GM18873 (cell line): Measurements from ENCODE around the gene UBASH3B.

Source experiments
- ATAC-seq: cut with Tn5 transposase; IDR thresholded peaks from one replicate; pipeline ENCODE4 v1.9.1; 2021; ENCODE audit warnings: mild to moderate bottlenecking, moderate library complexity, moderate number of reproducible peaks; ENCODE audit not compliant: unreplicated experiment, low FRiP score

UBASH3B gene

DNA sequence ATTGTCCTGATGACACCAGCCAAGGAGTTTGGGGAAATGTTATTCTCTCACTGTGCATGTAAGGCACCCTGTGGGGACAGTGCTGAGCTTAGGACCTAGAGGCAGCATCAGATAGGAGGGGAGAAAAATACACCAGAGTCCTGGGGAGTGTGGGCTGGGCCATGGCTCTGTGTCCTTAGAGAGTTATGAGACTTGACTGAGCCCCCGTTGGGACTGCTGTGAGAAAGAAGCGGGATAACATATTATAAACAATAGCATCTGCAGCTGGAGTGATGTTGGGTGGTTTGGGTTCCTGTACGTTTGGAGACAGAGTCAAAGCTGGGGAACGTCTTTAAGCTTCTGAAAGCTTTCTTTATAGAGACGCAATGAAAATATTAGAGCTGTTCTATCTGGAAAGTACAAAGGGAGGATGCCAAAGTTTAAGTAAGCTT is 91.8 kb downstream of the UBASH3B start:
- no peak for ATAC-seq

GRCh38 chr11:122749005-122749687 is 93.6 kb downstream of the UBASH3B start:
- peak; percentile 84 for ATAC-seq

- no peak for ATAC-seq
Observed at GRCh38 chr11:122750049-122750448, 94.5 kb downstream of the UBASH3B start.

GRCh38 chr11:122751292-122752070 is 96.0 kb downstream of the UBASH3B start:
- no peak for ATAC-seq

DNA sequence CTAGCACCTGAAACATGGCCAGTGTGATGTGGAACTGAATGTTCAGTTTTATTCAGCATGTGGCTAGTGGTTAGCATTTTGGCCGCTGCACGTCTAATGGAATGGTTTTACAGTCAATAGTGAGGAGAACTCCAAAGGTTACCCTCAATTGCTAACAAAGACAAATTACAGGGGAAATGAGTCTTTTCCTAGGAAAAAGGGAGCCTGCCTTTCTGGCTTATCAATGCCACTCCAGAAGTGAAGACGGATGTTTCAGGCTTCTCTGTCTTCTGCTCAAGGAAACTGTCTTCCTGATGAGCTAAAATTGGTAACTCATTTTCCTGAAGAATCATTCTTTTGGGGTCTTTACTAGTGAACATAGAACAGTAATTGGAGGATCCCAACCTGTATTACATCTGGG is 98.5 kb downstream of the UBASH3B start:
- no peak for ATAC-seq

DNA sequence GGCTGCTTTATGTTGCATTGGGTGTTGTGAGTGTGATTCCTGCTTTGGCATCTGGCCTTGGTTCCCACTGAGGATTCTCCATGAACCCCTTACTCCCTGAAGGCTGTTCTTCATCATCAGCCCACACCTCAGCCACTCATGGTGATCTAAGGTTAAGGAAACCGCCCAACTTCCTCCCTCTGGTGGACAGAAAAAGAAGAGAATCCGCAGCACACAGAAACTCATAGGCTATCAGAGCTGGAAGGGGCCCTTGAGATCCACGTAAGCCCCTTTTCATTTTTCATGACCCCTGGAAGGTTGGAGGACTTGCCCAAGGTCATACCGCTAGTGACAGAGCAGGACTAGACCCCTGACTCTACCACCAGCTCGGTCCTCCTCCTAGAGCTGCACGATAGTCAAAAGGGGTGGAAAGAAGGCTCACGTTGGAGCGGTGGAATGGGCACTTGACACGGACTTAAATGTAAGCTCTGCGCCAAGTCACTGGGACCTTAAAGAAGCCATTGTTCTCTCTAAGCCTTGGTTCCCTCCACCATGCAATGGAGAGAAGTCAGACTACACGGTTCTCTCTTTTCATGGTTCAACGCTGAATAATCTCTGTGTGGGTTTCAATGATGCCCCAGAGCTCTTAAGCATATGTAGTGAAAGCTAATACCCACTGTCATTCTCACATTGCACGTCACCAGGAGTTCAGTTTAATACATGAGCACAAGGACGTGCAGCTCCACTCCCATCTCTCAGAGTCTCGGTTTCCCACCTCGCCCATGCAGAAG is 99.2 kb downstream of the UBASH3B start:
- ATAC-seq: no peak

DNA sequence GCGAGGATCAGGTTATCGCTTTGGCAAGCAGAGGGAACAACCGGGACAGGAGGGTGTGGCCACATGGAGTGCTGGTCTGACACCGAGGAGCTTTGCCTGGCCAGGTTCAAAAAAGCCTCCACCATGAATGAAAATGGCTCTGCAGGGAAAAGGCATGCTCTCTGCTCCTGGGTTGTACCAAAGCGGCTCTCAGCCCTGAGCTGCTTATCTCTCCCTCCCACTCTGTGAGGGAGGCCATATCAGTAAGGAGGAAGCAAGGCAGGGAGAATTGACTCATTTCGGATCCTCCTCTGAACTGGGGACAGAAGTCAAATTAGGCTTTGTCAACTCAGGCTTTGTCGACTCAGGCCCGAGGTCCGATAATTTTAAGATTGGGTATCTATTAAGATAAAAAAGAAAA is 99.9 kb downstream of the UBASH3B start:
- no peak for ATAC-seq

GRCh38 chr11:122755941-122756340 is 100.4 kb downstream of the UBASH3B start:
- no peak for ATAC-seq

- no peak for ATAC-seq
Observed at GRCh38 chr11:122756417-122756816, 100.9 kb downstream of the UBASH3B start.

- no peak for ATAC-seq
Observed at GRCh38 chr11:122757201-122757600, 101.7 kb downstream of the UBASH3B start.

GRCh38 chr11:122758339-122758738 is 102.8 kb downstream of the UBASH3B start:
- no peak for ATAC-seq

DNA sequence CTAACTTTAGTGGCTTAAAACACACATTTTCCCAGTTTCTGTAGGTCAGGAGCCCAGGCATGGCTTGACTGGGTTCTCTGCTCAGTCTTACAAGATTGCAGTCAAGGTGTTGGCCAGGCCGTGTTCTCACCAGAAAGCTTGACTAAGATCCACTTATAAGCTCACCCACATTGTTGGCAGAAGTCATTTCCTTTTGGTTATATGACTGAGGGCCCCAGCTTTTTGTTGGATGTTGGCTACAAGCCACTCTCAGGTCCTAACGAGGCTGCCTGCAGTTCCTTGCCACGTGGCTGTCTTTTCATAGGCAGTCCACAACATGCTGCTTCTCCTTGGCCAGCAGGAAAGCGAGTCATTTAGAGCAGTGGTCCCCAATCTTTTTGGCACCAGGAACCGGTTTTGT is 103.5 kb downstream of the UBASH3B start:
- ATAC-seq: no peak

- no peak for ATAC-seq
Observed at GRCh38 chr11:122763108-122763507, 107.6 kb downstream of the UBASH3B start.

GRCh38 chr11:122764371-122765090 is 109.0 kb downstream of the UBASH3B start:
- ATAC-seq: no peak

- ATAC-seq: no peak
Observed at GRCh38 chr11:122765487-122766131, 110.1 kb downstream of the UBASH3B start.

DNA sequence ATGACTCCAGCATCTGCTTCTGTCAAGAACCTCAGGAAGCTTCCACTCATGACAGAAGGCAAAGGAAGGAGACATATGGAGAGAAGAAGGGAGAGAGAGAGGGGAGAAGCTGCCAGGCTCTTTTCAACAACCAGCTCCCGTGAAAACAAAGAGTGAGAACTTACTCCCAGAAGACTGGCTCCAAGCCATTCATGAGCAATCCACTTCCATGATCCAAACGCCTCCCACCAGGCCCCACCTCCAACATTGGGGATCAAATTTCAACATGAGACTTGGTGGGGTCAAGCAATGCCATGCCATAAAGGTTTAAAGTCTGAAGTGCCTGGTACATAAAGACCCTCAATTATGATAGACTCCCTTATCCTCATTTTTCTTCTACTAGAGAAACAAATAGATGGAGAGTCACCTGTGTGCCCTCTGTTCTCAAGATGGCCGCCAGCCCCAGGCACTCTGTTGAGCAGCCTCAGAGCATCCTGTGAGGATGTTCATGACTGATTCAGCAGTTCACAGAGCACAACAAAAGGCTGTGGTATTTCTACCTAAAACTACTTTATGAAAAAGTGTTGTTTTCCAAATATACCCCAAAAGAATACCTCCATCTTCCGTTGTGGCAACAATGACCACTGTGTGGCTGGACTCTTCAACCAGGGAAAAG is 113.7 kb downstream of the UBASH3B start:
- no peak for ATAC-seq

DNA sequence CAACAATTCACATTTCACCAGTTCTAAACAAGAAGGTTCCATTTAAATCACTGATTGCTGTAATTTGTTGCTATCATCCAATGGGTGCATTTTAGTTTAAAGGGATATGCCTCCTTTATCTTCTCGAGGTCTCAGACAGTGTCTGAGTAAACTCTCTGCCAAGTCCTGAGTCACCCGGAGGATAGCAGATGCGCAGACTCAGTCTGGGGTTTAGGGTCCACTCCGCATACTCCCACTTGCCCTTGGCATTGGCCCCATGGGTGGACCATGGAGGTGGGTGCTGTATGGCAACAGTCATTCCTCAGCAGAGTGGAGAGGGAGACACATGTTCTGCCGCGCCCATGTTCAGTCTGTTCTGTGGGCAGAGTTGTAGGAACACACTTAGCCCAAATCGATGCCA is 117.4 kb downstream of the UBASH3B start:
- ATAC-seq: no peak

DNA sequence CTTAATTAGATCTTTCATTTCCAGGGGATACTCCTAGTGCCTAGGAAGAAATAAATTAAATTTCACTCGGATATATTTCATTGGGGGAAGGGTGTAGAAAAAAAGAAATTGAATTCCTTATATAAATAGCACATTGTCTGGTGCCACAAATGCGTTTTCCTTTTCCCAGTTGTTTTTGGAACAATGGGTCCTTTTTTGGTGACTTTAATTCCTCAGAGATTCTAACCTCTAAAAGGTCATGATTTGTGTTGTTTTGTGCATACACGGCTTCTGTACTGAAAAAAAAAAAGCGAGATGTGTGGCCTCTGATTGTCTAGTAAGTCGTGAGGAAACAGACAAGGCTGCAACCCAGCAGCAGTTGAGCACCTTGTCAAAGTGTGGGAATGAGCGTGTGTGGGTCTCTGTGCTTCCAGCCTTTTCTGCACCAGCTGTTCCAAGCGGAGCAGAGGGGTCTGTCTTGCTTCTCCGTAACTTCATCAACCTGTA is 118.3 kb downstream of the UBASH3B start:
- ATAC-seq: no peak

DNA sequence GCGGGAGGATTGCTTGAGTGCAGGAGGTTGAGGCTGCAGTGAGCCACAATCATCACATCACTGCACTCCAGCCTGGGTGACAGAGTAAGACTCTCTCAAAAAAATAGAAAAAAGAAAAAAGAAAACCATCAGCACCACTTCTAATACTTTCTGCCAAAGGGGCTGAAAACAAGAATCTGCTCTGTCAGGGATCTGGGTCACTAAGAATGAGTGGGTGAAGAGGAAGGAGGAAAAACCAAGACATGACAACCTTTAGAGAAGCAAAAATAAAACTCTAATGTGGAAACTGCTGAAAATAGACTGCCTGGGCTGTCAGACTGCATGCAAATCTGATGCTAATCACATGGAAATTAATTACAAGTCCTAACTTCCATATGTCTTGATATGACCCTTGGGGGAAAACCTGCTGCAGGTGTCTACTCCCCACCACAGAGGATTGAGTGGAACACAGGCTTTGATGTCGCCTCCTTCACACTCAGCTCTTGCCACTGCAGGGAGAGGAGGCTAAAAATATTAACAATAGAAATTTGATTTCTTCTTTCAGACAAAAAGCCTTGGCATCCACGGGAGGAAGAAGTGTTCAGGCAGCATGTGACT is 120.3 kb downstream of the UBASH3B start:
- no peak for ATAC-seq
